ENCODE results near the gene MSGN1.
A peak's percentile ranks its signal among the peaks of the same experiment; 100 is the strongest.

Gene MSGN1

GRCh38 chr2:17816396-17817245 lies at the start of gene MSGN1:
TSS of gene MSGN1 (plus strand) at chr2:17816460. CDS start at chr2:17816519, 59 bp downstream.
- no peak for DNase-seq

DNA sequence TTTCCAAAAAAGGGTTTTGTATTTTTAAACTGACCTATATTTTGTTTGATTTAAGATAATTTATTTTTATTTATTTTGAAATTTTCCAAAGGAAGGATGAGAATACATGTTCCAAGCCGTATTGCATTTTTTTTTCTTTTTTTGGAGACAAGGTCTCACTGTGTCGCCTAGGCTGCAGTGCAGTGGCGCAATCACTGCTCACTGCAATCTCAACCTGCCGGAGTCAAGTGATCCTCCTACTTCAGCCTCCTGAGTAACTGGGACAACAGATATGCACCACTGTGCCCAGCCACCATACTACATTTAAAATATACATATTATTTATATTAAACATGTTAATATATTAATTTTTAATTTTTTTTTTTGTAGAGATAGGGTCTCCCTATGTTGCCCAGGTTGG lies 47.4 kb upstream of the MSGN1 start:
- DNase-seq: no peak

- DNase-seq: no peak
Measured at GRCh38 chr2:17771956-17772355, 44.3 kb upstream of the MSGN1 start.

- no peak for DNase-seq
Measured at GRCh38 chr2:17772532-17772931, 43.7 kb upstream of the MSGN1 start.

DNA sequence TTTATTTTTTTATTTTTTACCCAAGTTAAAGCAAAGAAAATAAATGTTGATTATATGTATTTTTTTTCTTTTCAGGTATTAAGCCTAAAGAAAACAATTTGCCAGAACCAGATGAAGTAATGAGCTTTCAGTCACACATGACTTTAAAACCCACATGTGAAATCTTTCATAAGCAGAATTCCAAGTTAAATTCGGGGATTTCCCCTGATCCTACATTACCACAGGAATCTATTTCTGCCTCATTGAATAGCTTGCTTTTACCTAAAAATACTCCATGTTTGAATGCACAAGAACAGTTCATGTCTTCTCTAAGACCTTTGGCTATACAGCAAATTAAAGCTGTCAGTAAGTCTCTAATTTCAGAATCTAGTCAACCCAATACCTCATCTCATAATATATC lies 35.7 kb upstream of the MSGN1 start:
- DNase-seq: no peak

DNA sequence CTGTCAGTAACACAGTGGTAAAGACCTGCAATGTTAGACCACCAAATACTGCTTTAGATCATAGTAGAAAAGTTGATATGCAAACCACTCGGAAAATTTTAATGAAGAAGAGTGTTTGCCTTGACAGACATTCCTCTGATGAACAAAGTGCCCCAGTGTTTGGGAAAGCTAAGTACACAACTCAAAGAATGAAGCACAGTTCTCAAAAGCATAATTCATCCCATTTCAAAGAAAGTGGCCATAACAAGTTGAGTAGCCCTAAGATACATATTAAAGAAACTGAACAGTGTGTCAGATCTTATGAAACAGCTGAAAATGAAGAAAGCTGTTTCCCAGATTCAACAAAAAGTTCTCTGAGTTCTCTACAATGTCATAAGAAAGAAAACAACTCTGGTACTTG lies 34.8 kb upstream of the MSGN1 start:
- DNase-seq: no peak

GRCh38 chr2:17786727-17787126 lies 29.5 kb upstream of the MSGN1 start:
- no peak for DNase-seq

DNA sequence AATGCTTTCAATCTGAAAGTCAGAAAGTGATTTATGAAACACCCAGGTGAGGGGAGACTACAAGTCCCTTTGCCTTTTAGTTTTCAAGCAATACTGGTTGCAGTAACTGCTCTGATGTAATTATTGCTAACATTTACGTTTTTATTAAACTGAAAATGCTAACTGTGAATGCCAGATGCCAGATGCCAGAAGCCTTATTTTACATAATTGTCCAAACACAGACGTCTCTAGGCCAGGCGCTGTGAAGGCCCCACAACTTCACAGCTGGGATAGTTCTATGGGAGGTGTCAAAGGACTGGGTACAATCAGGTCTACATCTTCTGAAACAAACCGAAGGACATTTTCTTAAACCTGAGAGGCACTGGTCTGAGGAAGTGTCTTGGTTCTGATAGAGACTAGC lies 27.5 kb upstream of the MSGN1 start:
- no peak for DNase-seq

DNA sequence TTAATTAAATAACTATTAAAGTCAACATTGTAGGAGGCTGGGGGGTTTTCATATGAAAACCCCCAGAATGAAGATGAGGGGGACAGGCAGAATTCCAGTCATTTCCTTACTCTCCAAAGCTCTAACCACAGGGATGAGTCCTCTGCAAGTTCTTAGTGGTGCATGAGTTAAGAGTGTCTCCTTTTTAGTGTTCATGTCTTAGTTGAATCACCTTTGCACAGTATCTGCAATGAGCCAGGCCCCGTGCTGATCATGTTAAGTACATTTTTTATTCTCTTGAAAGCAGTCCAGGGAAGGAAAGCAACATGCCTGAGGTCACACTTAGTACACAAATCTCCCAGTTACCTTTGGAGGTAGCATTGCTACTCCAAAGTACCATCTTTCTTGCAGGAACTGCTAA lies 25.7 kb upstream of the MSGN1 start:
- DNase-seq: no peak

DNA sequence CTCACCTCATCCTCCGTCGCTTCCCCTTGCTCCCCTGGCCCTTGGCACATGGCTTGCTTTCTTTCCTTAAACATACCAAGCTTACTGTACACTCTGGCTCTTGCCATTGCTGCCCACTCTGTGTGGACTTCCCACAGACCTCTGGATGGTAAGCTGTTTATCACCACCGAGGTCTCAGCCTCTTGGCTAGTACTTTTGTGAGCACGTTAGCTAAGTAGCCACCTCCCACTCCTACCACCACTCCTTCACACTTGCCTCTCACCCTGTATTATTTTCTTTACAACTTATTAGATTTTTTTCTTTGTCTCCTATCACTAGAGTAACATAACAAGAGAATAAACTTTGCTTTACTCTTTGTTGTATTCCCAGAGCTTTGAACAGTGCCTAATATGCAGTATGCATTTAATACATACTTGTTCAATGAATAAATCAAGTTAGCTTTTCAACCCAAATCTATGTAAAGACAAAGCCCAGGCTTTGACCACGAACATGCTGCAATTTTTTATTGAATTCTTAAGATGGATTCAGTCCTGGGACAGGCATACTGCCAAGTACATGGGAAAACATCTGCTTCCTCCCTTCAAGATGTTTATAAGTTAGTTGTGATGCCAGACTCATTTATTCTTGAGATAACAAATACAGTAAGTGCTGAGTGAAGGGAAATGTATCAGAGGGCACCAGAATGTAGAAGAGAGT lies 25.0 kb upstream of the MSGN1 start:
- no peak for DNase-seq

DNA sequence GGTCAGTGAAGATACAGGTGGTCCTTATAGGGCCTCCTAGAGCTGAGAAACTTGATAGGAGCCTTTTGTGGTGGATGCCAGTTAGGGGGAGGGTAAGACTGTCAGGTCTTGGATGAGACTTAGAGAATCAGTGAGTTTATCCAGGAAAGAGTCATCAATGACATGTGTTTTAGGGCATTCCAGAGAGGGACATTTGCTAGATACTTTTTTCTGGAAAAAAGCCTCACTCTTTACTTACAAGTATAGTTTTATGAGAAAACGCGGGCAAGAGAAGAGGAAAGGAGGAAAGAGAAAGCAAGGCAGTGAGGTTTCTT lies 24.5 kb upstream of the MSGN1 start:
- no peak for DNase-seq

DNA sequence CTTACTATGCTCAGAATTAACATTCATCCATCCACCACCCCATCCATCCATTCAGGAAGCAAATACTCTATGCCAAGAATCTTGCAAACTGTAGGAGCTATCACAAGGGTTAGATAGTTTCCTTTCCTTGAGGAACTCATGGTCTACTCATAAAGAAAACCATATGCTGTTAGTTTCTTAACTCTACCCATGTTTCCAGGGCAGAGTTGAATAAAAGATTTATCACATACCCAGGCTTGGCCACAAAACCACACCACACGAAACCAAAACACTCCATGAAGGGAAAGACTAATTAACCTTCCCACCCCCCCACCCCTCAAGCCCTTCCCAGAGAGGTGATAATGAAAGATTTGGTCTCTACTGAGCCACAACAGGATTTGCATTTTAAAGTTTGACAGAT lies 23.7 kb upstream of the MSGN1 start:
- no peak for DNase-seq

GRCh38 chr2:17793296-17793695 lies 23.0 kb upstream of the MSGN1 start:
- DNase-seq: no peak

DNA sequence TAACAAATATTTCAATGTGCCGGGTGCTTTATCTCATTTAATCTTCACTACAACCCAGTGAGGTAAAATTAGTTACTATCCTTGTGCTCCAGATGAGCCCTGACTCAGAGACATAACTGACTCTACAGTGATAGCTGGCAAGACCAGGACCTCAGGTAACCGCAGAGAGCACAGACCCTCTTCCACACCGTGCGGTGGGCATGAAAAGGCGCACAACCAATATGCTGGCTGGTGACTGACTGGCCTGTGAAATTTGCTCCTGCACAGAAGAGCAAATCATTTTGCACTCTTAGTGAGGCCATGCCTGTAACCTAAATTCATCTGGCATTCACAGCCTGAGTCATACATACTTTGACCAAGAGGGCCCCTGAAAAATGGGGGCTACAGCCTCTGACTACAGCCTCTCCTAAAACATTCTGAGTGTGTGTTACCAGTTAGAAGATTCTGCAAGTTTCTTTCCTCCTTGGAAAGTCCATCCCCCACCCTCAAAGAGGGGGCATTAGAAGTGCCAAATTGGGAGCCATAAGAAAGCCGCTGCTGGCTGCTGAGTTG lies 22.4 kb upstream of the MSGN1 start:
- no peak for DNase-seq

GRCh38 chr2:17795309-17795708 lies 21.0 kb upstream of the MSGN1 start:
- DNase-seq: no peak

DNA sequence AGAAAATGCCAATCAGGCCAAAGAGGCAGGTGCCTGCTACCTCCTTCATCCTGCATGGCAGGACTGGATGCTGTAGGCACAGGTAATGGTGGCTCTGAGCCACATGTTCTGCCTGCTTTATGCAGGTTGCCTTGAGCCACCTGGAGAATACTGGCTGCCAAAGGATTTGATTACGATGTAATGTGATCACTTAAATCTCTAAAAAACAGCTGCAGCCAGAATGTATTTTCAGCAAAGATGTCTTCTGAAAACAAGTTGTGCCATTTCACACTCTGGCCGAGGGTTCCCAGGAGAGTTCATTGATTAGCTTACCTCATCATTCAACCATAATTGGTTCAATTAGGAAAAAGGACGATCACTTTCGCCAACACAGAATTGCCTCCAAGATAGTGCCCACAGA lies 17.9 kb upstream of the MSGN1 start:
- no peak for DNase-seq

GRCh38 chr2:17799301-17800120 lies 16.7 kb upstream of the MSGN1 start:
- no peak for DNase-seq

DNA sequence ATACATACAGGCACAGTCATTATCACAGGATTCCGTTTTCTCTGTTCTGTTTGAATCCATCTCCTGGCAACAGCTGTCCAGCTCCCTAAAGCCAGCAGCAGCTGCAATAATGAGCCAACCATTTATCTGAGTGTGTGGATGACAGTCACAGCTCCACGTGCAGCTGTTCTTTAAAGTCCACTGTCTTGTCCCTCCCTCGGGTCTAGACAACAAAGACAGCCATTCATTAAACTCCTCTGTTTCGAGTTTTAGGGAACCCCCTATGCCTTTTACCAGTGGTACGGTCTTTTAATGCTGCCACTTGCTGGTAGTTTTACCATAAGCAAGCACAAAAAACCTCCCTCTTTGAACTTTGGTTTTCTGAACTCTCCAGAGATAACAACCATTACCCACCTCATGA lies 16.0 kb upstream of the MSGN1 start:
- DNase-seq: no peak

DNA sequence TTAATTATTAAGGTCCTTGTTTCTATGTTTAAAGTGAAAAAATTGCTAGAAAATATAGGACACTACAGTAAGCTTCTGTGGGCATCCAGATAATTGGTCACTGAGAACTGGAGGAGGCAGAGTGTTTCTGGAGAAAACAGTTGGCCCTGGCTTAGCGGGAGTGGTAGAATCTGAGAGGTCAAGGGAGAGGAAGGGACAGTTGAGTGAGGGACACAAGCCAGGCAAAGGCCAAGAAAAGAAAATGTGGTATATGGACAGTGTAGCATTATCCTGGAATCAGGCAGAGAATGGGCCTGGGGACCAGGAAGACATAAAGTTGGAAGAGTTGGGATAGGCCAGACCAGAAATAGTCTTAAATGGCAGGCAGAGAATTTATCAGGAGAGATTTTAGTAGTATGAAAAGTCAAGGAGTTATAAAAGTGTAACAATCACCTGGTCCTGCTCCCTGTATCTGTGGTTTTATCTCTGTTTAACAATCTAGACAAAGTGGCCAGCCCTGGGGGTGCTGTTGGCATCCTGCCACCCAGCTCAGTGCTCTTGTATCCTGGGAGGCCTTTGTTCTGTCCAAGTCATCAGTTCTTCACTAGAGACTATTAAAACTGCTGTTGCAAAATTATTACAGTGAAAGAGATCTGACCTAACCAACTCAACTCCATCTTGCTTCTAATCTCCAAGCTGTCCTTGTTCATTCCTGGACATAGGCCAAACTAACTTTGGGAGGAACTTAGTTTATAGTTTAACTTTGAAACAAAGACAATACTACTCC lies 15.4 kb upstream of the MSGN1 start:
- DNase-seq: no peak

- DNase-seq: no peak
Measured at GRCh38 chr2:17803497-17803896, 12.8 kb upstream of the MSGN1 start.

DNA sequence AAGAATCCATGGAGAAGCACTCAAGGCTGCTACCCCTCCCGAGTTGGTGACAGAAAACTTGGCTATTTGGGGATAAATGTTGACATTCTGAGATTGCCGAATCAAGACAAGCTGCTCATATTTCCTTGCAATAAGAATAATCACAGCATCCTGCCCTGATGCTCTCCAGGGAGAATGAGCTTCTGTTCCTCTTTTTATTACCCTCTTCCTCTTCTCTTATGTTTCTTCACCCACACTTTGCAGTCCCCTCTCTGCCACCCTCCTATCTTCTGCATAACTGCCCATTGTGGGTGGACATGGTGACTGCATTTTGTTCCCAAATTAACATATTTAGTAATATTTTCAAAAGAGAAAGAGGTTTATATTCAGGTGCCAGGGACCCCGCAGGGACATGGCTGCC lies 11.9 kb upstream of the MSGN1 start:
- DNase-seq: peak in 1 of 2 donors; percentile 39

GRCh38 chr2:17805166-17805565 lies 11.1 kb upstream of the MSGN1 start:
- DNase-seq: peak in 1 of 2 donors; percentile 8

All from CD4-positive, alpha-beta T cell treated with Interleukin-1 beta for 1 hour (primary cell).